NCI-H128 (cell line): ENCODE measurements around the gene OR2Y1.
"Not testable (repeated sequence)": the region's sequence is repeated elsewhere in the genome, so short reads cannot be mapped to it uniquely, and the experiment has no call there.

ENCODE experiments used
- DNase-seq: peaks from one replicate; lab custom pipeline; 2025; ENCODE audit not compliant: unreplicated experiment; lab: John Stamatoyannopoulos, UW

Gene OR2Y1, protein sequence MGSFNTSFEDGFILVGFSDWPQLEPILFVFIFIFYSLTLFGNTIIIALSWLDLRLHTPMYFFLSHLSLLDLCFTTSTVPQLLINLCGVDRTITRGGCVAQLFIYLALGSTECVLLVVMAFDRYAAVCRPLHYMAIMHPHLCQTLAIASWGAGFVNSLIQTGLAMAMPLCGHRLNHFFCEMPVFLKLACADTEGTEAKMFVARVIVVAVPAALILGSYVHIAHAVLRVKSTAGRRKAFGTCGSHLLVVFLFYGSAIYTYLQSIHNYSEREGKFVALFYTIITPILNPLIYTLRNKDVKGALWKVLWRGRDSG

DNA sequence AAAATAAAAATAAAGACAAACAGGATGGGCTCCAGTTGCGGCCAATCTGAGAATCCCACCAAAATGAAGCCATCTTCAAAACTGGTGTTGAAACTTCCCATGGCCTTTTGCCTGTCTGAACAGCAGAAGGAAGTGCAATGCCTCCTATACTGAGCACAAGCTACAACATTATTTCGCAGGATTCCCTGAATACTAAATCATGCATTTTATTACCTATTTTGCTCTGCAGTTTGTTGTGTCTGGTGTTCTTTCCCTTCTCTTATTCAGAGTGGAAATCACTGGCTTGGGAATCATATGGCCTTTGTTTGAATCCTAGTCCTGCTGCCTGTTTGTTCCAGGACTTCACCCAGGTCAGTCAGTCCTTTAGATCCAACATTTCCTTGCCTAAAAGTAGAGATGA lies at the start of gene OR2Y1:
TSS of gene OR2Y1 (minus strand) at position 101 of the 400 bp plus-strand sequence. CDS start at position 101, 0 bp downstream.
- no peak for DNase-seq

DNA sequence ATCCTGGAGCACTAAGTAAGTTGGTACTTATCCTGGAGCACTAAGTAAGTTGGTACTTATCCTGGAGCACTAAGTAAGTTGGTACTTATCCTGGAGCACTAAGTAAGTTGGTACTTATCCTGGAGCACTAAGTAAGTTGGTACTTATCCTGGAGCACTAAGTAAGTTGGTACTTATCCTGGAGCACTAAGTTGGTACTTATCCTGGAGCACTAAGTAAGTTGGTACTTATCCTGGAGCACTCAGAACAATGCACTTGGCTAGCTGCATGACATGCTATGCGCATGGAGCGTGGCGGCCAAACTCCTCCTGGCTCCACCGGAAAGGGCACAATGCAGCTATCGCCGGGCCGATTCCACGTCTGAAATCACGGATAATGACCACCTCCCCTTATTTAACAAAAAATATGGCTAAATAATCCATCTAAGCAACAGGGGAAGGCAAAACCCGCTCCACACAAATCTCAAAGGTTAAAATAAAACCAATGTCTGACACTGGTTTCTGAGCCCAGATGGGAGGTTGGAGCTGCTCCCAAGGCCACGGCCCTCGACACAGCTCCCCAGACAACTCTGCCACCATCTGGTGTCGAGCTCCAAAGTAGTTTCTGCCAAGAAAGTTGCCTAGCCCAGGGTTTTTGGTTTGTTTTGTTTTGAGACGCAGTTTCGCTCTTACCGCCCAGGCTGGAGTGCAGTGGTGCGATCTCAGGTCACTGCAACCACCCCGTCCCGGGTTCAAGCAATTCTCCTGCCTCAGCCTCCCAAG lies 49.0 kb upstream of the OR2Y1 start:
- DNase-seq: not testable (repeated sequence)

DNA sequence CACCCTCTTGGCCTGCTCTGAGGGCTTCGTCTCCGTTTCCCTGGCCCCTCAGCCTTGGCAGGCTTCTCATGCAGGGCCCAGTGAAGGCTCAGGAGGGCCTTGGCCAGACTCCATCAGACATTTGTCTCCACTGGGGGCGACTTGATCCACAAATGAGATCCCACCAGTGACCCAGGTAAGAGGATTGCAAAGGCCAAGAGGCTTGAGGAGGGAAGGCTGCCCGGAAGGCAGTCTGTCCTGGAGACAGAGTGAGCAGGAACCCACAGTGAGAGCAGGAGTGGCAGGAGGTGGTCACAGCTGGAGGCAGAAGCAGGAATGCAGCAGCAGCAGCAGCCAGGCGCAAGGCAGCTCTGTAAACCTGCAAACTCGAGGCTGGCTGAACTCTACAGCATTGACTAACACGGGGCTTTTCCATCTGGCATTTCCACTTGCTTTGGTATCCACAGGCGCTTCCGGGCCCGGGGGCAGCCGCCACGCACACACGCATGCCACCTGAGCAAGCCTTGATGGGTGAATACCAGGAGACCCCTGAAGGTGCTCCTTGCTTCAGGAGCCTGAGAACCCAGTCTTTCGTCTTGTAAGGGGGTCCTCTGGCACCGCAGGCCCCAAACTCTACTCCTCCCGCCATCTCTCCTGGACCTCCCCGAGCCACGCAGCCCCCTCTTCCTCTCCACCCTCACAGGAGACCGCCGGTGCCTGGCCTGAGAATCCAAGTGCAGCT lies 48.0 kb upstream of the OR2Y1 start:
- DNase-seq: no peak

GRCh38 chr5:180786531-180787398 lies 46.9 kb upstream of the OR2Y1 start:
- DNase-seq: no peak

DNA sequence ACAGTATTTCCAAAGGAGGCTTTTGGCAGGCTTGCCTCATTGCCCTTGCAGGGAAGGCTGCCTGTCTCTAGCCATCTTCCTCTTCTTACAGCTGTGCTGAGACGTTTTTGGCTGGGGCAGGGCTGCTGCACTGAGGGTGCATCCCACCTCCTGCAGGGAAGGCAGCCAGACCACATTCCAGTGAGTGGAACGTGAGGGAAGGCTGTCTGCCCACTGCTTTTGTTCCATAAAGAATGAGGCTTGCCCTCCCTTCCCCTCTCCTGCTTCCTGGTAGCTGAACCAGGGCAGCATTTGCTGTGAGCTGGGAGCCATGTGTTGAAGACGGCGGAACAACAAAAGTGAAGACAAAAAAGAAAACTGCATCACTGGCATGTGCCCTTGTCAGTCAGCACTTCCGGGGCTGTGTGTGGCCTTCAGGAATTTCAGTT lies 46.0 kb upstream of the OR2Y1 start:
- DNase-seq: no peak

GRCh38 chr5:180785121-180785781 lies 45.4 kb upstream of the OR2Y1 start:
- DNase-seq: no peak

DNA sequence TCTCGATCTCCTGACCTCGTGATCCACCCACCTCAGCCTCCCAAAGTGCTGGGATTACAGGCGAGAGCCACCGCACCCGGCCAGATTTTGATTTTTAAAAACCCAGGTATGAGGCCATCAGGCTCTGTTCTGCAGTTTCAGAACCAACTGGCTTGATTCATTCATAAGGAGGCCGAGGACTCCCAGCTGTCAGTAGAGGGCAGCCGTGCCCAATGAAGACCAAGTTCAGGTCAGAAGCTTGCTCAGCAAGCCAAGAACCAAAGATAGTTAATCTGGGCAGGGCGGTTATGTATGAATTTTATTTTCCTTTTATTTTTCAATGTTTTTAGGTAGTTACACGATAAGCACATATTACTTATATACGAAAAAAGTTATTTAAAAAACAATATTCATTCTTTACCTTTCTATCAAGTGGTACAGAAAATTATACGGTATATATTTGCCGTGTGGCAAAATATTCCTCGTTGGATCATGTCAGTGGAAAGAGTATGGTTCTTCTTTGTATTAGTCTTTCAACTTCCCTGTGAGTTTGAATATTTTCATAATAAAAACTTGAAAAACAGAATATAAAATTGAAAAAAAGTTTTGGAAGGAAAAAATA lies 44.7 kb upstream of the OR2Y1 start:
- DNase-seq: peak; percentile 25

GRCh38 chr5:180783340-180784052 lies 43.6 kb upstream of the OR2Y1 start:
- DNase-seq: no peak

DNA sequence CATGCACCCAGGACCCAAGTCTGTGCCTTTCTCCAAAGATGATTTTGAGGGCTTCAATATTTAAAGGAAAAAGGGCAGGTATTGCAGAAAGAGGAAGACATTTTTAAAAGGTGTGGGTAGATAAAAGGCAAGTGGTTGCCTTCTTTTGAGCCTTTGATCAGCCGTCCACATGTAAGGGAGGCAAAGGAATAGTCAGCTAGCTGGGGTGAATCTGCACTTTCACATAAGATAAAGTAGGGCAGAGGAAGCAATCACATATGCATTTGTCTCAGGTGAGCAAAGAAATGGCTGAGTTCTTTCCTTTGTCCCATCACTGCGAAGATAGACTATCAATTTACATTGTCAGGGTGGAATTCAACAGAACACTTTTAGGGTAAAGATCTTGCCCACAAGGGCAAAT lies 42.9 kb upstream of the OR2Y1 start:
- no peak for DNase-seq

DNA sequence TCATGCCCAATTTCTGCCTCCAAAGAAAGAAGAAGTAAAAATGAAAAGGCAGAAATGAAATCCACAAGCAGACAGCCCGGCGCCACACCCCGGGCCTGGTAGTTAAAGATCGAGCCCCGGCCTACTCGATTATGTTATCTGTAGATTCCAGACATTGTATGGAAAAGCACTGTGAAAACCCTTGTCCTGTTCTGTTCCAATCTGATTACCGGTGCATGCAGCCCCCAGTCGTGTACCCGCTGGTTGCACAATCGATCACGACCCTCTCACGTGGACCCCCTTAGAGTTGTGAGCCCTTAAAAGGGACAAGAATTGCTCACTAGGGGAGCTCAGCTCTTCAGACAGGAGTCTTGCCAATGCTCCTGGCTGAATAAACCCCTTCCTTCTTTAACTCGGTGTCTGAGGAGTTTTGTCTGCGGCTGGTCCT lies 42.1 kb upstream of the OR2Y1 start:
- DNase-seq: not testable (repeated sequence)

GRCh38 chr5:180779985-180780610 lies 40.2 kb upstream of the OR2Y1 start:
- DNase-seq: no peak

DNA sequence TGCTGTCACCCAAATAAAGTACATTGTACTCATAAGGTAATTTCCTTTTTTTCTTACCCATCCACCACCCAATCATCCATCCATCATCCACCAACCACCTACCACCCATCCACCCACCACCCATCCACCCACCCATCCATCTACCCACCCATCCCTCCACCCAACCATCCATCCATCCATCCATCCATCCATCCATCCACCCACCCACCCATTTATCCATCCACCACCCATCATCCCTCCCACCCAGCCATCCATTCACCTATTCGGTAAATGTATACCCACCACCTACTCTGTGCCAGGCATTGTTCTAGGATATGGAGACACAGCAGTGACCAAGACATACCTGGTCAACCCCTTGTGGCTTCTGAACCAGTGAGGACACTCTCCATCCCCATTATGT lies 37.6 kb upstream of the OR2Y1 start:
- no peak for DNase-seq

- DNase-seq: no peak
Observed at GRCh38 chr5:180776376-180776775, 36.5 kb upstream of the OR2Y1 start.

DNA sequence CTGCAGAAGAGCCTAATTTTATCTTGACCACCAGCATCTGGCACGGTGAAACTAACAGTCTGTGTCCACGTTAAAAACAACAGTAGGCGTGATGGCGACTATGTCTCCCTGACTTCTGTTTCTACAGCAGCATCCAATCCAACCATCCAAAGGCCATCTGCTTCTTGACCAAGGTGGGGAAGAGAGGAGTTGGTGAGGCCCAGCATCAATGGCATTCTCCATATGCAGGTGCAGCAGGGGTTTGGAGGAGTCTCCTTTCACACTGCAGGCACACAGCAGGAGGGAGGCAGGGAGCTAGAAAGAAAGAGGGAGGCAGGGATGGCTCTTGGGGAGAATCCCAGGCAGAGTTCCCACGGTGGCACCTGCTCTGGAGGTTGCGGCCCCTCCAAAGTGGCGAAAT lies 35.8 kb upstream of the OR2Y1 start:
- no peak for DNase-seq

GRCh38 chr5:180771839-180772238 lies 32.0 kb upstream of the OR2Y1 start:
- DNase-seq: no peak

GRCh38 chr5:180769821-180770220 lies 30.0 kb upstream of the OR2Y1 start:
- DNase-seq: no peak

DNA sequence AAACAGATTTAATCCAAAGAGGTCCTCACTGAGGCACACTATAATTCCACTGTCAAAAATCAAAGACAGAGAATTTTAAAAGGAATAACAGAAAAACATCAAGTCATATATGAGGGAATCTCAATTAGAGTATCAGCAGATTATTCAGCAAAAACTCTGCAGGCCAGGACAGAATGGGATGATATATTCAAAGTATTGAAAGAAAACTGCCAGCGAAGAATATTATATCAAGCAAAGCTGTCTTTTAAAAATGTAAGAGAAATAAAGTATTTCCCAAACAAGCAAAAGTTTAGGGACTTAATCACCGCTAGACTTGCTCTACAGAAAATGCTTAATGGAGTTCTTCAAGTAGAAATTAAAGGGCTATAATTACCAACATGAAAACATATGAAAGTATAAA lies 15.7 kb upstream of the OR2Y1 start:
- no peak for DNase-seq

DNA sequence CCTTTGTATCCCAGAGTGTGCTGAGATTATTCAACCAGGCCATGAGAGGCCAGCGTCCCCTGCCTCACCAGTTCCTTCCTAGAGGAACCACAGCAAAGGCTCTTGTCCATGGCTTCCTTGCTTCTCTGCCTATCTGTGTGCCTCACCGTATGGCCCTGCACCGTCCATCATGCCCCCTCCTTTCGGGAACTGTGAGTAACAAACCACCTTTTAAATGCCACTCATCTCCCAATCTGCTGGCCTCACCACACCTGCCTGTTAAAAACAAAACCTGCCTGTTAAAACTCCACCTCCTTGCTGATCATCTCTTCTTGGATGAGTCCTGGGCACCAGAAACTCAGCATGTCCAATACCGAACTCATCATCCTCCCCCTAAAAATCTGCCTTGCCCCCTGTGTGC lies 4.4 kb upstream of the OR2Y1 start:
- DNase-seq: no peak

DNA sequence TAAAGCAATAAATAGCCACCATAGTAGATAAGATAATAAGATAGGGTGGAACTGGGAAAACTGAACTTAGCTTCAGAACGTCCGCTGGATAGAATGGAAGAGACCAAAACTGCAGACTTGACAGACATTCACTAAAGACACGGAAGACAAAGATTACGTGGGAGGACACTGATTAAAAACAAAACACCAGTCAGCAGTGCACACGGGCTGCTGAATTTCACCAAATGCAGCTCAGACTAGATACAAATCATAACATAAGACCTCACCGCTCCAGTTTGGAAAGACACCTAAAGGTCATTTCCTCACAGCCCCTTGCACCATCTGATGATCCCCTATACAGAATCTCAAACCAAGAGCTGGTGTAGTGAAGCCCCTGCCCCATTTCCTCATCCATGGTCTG lies 2.9 kb upstream of the OR2Y1 start:
- no peak for DNase-seq
